Measurements from ENCODE around the gene SORCS2. TPM values are rescaled to one million over a fixed set of nuclear protein-coding genes. Genes with fewer than 3 reads are reported as not detected.

SORCS2 gene
- total RNA-seq, 1 donor from 2014 or later = 5.2 TPM

DNA sequence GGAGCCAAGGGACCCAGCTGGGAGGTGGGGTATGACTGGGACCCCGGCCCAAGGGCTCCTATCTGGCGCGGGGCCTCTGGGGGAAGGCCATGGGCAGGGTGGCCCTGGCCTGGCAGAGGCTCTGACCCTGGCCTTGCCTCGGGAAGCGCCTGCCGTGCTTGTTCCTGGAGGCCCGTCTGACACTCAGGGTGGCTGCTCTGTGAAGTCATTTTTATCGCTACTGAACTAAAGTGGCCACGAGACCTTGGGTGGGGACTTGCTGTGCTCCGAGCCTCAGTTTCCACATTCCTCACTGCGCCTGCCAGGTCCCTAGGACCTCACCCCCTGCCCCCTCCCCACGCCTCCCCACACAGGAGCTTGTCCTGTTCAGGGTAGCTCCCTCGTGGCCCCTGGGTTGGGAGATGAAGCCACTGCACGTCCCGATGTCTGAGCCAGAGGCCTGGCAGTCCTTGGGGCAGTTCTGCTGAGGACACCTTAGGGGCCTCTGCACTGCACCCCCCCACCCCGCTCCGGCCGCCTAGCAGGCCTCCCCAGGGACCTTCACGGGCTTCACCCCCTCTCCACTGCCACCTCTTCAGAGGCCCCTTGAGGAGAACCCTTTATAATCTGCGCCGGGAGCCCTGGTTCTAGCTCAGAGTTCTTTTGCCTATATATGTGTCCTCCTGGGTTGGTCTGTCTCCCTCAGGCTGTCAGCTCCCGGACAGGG is 639 bp upstream of the SORCS2 start:
- Mint-ChIP-seq H3K36me3 (no peaks in the 10 kb centered on the region), H3K9me3 (peaks cover 3% of the 10 kb centered on the region), H3K27ac (no peak overlapping the region), H3K4me3 (peak overlapping the region; percentile 84), H3K27me3 (ENCODE audit: insufficient read depth, low read depth) (peaks cover 32% of the 10 kb centered on the region), H3K4me1 (peaks cover 35% of the 10 kb centered on the region)
- peaks cover 35% of the 10 kb centered on the region for H3K4me1 ChIP-seq
- H3K4me3 ChIP-seq = peak overlapping the region; percentile 74
- H3K27ac ChIP-seq = no peak overlapping the region
- no peaks in the 10 kb centered on the region for H3K36me3 ChIP-seq
- DNase-seq (ENCODE audit: low spot score) = no peak
- H3K27me3 ChIP-seq = peaks cover 66% of the 10 kb centered on the region
- H3K79me2 ChIP-seq (ENCODE audit: low read depth) = no peaks in the 10 kb centered on the region
- H2AFZ ChIP-seq (replicated peaks) = no peak overlapping the region
- H3K9ac ChIP-seq = no peak overlapping the region
- no peaks in the 10 kb centered on the region for H3F3A ChIP-seq (ENCODE audit: low read depth)
- TF ChIP-seq, protein P1, sequence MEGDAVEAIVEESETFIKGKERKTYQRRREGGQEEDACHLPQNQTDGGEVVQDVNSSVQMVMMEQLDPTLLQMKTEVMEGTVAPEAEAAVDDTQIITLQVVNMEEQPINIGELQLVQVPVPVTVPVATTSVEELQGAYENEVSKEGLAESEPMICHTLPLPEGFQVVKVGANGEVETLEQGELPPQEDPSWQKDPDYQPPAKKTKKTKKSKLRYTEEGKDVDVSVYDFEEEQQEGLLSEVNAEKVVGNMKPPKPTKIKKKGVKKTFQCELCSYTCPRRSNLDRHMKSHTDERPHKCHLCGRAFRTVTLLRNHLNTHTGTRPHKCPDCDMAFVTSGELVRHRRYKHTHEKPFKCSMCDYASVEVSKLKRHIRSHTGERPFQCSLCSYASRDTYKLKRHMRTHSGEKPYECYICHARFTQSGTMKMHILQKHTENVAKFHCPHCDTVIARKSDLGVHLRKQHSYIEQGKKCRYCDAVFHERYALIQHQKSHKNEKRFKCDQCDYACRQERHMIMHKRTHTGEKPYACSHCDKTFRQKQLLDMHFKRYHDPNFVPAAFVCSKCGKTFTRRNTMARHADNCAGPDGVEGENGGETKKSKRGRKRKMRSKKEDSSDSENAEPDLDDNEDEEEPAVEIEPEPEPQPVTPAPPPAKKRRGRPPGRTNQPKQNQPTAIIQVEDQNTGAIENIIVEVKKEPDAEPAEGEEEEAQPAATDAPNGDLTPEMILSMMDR (IDR thresholded peaks at IDR 0.05) = no peak
- TF ChIP-seq EZH2 (IDR thresholded peaks at IDR 0.05) (no peak), EZH2phosphoT487 (IDR thresholded peaks at IDR 0.05) (no peak)
- H3K4me2 ChIP-seq = peak overlapping the region; percentile 76
- H4K20me1 ChIP-seq (ENCODE audit: low read depth) = peaks cover 33% of the 10 kb centered on the region
- H3K9me3 ChIP-seq (ENCODE audit: low read depth) = no peaks in the 10 kb centered on the region

DNA sequence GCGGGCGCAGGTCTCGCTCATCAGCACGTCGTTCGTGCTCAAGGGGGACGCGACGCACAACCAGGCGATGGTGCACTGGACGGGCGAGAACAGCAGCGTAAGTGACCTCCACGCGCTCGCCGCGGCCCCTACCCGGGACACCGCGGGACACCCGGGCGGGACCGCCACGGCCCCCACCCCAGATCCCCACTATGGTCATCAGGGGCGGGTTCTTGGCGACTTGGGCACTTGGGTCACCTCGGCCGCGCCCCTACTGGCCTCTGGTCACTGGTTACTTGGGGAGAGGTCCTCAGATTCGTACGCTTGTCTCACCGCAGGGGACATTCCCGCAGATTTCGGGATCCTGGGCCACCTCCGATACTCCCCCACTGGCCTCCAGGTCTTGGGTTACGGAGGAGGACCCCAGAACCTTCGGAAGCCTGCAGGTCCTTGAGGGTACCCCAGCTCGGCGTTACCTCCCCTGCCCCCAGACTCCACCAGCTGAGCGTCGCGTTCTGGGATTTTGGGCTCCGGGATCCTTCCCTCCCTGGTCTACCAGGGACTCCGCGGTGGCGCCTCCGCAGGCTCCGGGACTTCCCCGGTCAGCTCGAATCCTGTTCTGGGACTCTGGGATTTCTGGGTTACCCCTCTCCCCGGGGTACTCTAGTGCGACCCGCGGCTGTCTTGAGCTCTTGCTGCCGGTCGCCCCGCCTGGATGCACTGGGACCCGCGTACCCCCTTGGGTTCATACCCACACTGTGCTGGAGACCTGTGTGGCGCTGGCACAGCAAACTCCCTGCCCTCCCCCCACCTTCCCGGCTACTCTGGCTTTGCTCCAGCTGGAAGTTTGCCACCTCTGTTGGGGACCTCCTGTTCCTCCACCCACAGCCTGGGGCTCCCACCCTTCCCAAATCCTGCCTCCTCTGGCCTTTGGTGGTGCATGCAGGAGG is 956 bp downstream of the SORCS2 start:
- peak overlapping the region; percentile 76 for H2AFZ ChIP-seq (replicated peaks)

DNA sequence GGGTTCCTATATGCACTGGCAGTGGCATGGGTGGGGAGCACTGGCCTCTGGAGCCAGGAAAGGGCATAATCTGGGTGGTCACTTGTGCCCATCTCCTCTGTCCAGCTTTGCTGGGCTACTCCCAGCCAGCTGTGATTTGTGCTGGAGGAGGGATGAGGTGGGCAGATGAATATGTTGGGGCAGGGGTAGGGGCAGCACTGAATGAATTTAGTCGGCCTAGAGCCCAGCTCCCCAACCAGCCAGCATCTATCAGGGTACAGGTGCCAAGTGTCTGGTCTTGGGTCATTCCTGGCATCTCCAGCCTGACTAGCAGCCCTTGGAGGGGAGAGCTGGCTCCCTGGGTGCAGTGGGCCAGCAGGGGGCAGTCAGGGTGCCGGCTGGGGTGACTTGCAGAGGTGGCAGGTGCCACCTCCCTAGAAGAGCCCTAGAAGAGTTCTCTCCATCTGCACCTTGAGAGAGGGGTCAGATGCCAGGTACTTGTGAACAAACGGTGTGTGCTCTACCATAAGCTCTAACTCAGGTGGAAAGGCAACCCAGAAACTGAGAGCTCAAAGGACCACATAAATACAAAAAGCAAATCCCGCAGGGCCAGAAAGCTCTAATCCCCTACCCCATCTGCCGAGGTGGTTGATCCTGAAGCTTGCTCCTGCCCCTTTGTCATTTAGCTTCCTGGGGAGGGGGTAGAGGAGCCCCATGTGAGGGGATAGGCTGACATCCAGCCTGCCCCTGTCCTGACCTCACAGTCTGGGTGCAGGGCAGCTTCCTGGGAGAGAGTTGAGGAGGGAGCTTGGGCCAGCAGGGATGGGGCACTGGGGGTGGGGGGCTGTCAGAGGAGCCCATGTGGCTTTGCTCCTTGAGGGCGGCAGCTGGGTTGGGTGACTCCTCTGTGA is 2.2 kb downstream of the SORCS2 start:
- Mint-ChIP-seq H3K4me1 (peaks cover 40% of the 10 kb centered on the region), H3K36me3 (no peaks in the 10 kb centered on the region), H3K4me3 (peak overlapping the region; percentile 85), H3K27me3 (ENCODE audit: insufficient read depth, low read depth) (peaks cover 26% of the 10 kb centered on the region), H3K27ac (no peak overlapping the region), H3K9me3 (no peaks in the 10 kb centered on the region)
- Histone ChIP-seq H4K20me1 (ENCODE audit: low read depth) (peaks cover 49% of the 10 kb centered on the region), H3K27me3 (peaks cover 45% of the 10 kb centered on the region), H3K79me2 (ENCODE audit: low read depth) (no peaks in the 10 kb centered on the region), H3F3A (ENCODE audit: low read depth) (no peaks in the 10 kb centered on the region), H3K36me3 (no peaks in the 10 kb centered on the region), H3K9ac (no peak overlapping the region), H2AFZ (replicated peaks) (no peak overlapping the region), H3K4me2 (peak overlapping the region; percentile 94), H3K4me3 (peak overlapping the region; percentile 74), H3K9me3 (ENCODE audit: low read depth) (no peaks in the 10 kb centered on the region), H3K27ac (no peak overlapping the region), H3K4me1 (peaks cover 32% of the 10 kb centered on the region)
- DNase-seq (ENCODE audit: low spot score) = peak; percentile 62
- TF ChIP-seq EZH2phosphoT487 (IDR thresholded peaks at IDR 0.05) = no peak
- TF ChIP-seq, protein P1 (IDR thresholded peaks at IDR 0.05) = peak; percentile 58

More for the DNA sequence above, 956 bp downstream of the SORCS2 start:
- peaks cover 57% of the 10 kb centered on the region for H3K27me3 ChIP-seq
- H3K9me3 ChIP-seq (ENCODE audit: low read depth) = no peaks in the 10 kb centered on the region
- Mint-ChIP-seq H3K9me3 (no peaks in the 10 kb centered on the region), H3K36me3 (no peaks in the 10 kb centered on the region), H3K4me1 (peaks cover 38% of the 10 kb centered on the region), H3K27me3 (ENCODE audit: insufficient read depth, low read depth) (peaks cover 33% of the 10 kb centered on the region), H3K4me3 (peak overlapping the region; percentile 85), H3K27ac (no peak overlapping the region)
- H3K27ac ChIP-seq = no peak overlapping the region
- peak overlapping the region; percentile 45 for H3K9ac ChIP-seq
- no peaks in the 10 kb centered on the region for H3K79me2 ChIP-seq (ENCODE audit: low read depth)
- H4K20me1 ChIP-seq (ENCODE audit: low read depth) = peaks cover 40% of the 10 kb centered on the region
- peak; percentile 73 for DNase-seq (ENCODE audit: low spot score)
- H3F3A ChIP-seq (ENCODE audit: low read depth) = no peaks in the 10 kb centered on the region
- H3K4me1 ChIP-seq = peaks cover 35% of the 10 kb centered on the region
- peak overlapping the region; percentile 74 for H3K4me3 ChIP-seq
- H3K4me2 ChIP-seq = peak overlapping the region; percentile 94
- no peaks in the 10 kb centered on the region for H3K36me3 ChIP-seq
- TF ChIP-seq, protein P1 (IDR thresholded peaks at IDR 0.05) = peak; percentile 34
- no peak for TF ChIP-seq EZH2phosphoT487 (IDR thresholded peaks at IDR 0.05)

Measured in neural progenitor cell (in vitro differentiated cells).